Measurements from ENCODE around the gene GNPTAB. TPM values are rescaled to one million over a fixed set of nuclear protein-coding genes. Genes with fewer than 3 reads are reported as not detected.

Gene GNPTAB
- total RNA-seq, 4 donors from 2014 or later: 26.0 to 64.4 (median 34.3) TPM

- TF ChIP-seq CTCF (IDR thresholded peaks at IDR 0.05; ENCODE audit: low read depth): no peak
Measured at GRCh38 chr12:101783150-101783549, 47.6 kb downstream of the GNPTAB start.

- no peak for TF ChIP-seq CTCF (IDR thresholded peaks at IDR 0.05; ENCODE audit: low read depth)
Measured at GRCh38 chr12:101782273-101782731, 48.5 kb downstream of the GNPTAB start.

- no peak for TF ChIP-seq CTCF (IDR thresholded peaks at IDR 0.05; ENCODE audit: low read depth)
Measured at GRCh38 chr12:101781834-101782233, 48.9 kb downstream of the GNPTAB start.

- no peak for TF ChIP-seq CTCF (IDR thresholded peaks at IDR 0.05; ENCODE audit: low read depth)
Measured at GRCh38 chr12:101780599-101780998, 50.2 kb downstream of the GNPTAB start.

GRCh38 chr12:101779626-101780025 lies 51.1 kb downstream of the GNPTAB start:
- no peak for TF ChIP-seq CTCF (IDR thresholded peaks at IDR 0.05; ENCODE audit: low read depth)

GRCh38 chr12:101779200-101779599 lies 51.6 kb downstream of the GNPTAB start:
- no peak for TF ChIP-seq CTCF (IDR thresholded peaks at IDR 0.05; ENCODE audit: low read depth)

GRCh38 chr12:101777978-101778377 lies 52.8 kb downstream of the GNPTAB start:
- no peak for TF ChIP-seq CTCF (IDR thresholded peaks at IDR 0.05; ENCODE audit: low read depth)

All from subcutaneous adipose tissue (tissue), 4 donors.